ENCODE data around the gene ATL1. TPM values are rescaled to one million over a fixed set of nuclear protein-coding genes. Genes with fewer than 3 reads are reported as not detected.
"Not testable (repeated sequence)": the region's sequence is repeated elsewhere in the genome, so short reads cannot be mapped to it uniquely, and the experiment has no call there.

ATL1 gene
- total RNA-seq, 1 donor from 2014 or later, result 2.0 TPM

GRCh38 chr14:50534997-50535396, 24.9 kb upstream of the ATL1 start:
- H3K4me3 ChIP-seq (ENCODE audit: low read depth, low read length), result no peak overlapping the region
- TF ChIP-seq, protein P1, sequence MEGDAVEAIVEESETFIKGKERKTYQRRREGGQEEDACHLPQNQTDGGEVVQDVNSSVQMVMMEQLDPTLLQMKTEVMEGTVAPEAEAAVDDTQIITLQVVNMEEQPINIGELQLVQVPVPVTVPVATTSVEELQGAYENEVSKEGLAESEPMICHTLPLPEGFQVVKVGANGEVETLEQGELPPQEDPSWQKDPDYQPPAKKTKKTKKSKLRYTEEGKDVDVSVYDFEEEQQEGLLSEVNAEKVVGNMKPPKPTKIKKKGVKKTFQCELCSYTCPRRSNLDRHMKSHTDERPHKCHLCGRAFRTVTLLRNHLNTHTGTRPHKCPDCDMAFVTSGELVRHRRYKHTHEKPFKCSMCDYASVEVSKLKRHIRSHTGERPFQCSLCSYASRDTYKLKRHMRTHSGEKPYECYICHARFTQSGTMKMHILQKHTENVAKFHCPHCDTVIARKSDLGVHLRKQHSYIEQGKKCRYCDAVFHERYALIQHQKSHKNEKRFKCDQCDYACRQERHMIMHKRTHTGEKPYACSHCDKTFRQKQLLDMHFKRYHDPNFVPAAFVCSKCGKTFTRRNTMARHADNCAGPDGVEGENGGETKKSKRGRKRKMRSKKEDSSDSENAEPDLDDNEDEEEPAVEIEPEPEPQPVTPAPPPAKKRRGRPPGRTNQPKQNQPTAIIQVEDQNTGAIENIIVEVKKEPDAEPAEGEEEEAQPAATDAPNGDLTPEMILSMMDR (conservative IDR thresholded peaks at IDR 0.05; ENCODE audit: low read depth, low read length), result no peak

DNA sequence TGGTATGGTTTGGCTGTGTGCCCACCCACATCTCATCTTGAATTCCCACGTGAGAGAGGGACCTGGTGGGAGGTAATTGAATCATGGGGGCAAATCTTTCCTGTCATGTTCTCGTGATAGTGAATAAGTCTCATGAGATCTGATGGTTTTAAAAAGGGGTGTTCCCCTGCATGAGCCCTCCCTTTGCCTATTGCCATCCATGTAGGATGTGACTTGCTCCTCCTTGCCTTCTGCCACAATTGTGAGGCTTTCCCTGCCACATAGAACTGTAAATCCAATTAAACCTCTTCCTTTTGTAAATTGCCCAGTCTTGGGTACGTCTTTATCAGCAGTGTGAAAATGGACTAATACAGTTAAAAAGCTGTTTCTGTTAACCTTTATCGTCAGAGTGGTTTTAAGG, 21.9 kb upstream of the ATL1 start:
- not testable (repeated sequence) for DNase-seq (ENCODE audit: low read depth); H3K4me3 ChIP-seq (ENCODE audit: low read depth, low read length)

More at GRCh38 chr14:50534997-50535396, 24.9 kb upstream of the ATL1 start:
- no peak for DNase-seq (ENCODE audit: low read depth)

DNA sequence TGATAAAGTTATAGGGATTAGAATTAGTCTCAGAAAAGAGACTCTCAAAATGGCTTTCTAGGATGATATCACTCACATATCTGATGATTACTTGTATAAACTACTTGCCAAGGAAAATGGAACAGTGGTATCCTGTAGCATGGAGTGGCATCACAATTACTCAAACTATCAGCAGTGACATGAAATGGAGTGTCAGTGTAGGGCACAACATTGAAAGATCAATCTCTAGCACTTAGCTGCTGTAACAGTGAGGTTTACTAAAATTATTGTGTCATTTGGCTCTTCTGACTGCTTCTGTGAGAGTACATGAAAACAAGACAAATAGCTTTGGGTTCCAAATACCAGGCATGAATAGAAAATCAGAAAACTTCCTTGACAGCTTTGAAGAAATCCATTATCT, 20.9 kb upstream of the ATL1 start:
- H3K4me3 ChIP-seq (ENCODE audit: low read depth, low read length), result no peak overlapping the region
- DNase-seq (ENCODE audit: low read depth), result no peak
- TF ChIP-seq, protein P1 (conservative IDR thresholded peaks at IDR 0.05; ENCODE audit: low read depth, low read length), result no peak

DNA sequence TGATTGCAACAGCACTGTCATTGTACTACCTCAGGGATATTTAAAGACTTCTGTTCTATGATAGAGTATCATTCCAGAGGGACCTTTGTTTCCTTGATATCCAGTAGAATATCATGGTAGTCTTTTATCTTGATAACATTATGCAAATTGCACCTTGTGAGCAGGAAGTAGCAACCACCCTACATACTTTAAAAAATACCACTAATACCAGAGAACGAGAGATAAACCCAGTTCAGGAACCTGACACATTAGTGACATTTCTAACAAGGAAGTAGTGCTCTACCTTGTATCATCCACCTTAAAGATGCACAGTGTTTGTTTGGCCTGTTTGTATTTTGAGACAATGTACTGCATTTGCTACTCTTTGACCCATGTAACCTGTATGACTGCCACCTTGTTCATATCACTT, 18.8 kb upstream of the ATL1 start:
- TF ChIP-seq, protein P1 (conservative IDR thresholded peaks at IDR 0.05; ENCODE audit: low read depth, low read length), result no peak
- no peak overlapping the region for H3K4me3 ChIP-seq (ENCODE audit: low read depth, low read length)
- DNase-seq (ENCODE audit: low read depth), result no peak

DNA sequence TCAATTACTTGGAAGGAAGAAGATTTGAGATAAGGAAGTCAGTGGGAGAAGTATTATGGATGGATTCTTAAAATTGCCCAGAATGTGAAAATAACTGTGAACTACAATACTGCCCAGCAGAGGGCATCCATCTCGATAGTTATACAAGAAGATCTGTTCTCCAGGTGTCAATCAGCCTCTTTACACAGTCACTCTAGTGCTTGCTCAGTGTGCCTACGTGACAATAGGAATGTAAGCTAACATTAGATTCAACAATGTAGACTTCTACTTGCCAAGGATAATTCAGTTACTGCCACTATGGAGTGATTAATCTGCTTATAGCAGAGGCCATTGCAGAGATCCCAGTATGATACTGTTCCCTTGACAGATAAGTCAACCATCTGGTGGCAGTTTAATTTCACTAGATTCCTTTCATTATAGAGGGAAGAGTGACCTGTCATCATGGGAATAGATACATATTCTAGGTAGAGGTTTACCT, 17.0 kb upstream of the ATL1 start:
- no peak overlapping the region for H3K4me3 ChIP-seq (ENCODE audit: low read depth, low read length)
- no peak for DNase-seq (ENCODE audit: low read depth)
- TF ChIP-seq, protein P1 (conservative IDR thresholded peaks at IDR 0.05; ENCODE audit: low read depth, low read length), result peak; percentile 63

DNA sequence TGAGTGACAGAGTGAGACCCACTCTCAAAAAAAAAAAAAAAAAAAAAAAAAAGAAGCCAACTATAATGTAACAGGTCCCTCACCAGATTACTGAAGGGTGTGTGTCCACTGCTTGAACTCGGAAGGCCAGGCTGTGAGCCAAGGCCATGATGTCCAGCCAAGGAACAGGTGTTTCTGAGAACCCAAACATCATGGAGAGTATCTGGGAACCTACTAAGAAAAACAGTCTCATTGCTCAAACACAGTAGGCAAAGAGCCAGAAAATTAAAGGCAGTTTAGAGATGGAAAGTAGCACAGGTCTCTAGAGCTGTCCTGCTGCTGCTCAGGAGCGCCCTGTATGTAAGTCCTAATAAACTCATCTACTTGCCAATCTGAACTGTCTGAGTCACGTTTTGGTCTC, 15.0 kb upstream of the ATL1 start:
- no peak overlapping the region for H3K4me3 ChIP-seq (ENCODE audit: low read depth, low read length)

DNA sequence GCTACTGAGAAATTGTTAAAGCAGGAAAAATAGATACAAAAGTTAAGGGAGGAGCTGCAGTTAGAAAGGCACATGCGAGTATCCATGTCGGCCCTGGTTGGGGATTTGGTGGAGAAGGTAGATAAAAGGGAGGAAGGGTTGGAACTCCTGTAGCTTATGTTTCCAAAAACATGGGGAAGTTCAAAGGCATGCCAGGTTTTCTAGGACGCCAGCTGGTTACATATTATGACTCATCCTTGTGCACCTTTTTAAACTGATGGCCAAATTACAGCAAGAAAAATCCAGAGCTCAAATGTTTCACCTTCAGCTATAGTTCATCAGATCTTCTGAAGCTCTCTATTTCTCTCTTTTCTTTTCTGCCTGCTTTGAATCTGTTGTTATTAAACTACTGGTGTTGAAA, 14.3 kb upstream of the ATL1 start:
- H3K4me3 ChIP-seq (ENCODE audit: low read depth, low read length), result no peak overlapping the region
- TF ChIP-seq, protein P1 (conservative IDR thresholded peaks at IDR 0.05; ENCODE audit: low read depth, low read length), result no peak
- no peak for DNase-seq (ENCODE audit: low read depth)

More for the DNA sequence above, 15.0 kb upstream of the ATL1 start:
- TF ChIP-seq, protein P1 (conservative IDR thresholded peaks at IDR 0.05; ENCODE audit: low read depth, low read length), result no peak
- no peak for DNase-seq (ENCODE audit: low read depth)
